NCI-H2107 treated with DMSO at 0.1 percent for 48 hours (cell line): ENCODE data around the gene PAX5.
A peak's percentile ranks its signal among the peaks of the same experiment; 100 is the strongest.

Experiments
- DNase-seq: peaks from one replicate; lab custom pipeline; 2025; ENCODE audit not compliant: unreplicated experiment; lab: John Stamatoyannopoulos, UW

Gene PAX5

DNA sequence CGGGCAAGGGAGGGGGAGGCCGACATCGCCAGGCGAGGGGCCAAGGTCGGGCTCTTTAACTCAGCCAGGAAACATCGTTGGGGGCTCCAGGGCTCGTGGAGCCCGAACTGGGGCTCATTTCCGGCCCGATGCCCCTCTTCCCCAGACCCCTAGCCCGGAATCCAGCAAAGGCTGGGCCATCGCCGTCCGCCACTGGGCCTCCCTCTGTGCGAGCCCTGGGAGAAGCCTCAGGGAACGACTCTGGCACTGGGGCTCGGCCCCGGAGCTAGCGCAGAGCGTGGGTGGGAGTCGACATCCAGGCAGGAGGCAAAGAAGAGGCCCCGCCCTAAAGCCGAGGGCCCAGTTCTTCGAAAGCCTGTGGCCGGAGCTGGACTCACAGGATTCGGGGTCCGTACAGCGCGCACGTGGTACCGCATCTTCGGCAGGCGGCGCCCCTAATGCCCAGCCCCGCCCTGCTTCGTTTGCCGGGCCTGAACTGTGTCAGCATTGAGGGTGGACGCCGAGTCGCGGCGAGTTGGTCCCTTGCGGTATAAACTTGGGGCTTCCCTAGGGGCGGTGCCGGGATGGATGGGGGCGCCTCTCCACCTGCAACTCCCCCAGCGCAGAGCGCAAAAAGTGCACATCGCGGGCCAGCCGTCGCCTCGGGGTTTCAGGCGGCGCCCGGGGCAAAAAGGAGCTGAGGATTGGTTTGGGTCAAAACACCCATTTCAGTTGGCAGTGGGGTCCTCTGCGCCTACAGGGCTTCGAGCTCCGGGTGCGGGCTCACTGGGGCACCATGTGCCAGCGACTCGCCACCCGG lies 3.6 kb upstream of the PAX5 start:
- DNase-seq, result no peak

- peak; percentile 68 for DNase-seq
Observed at GRCh38 chr9:37036776-37037502, 2.9 kb upstream of the PAX5 start.

DNA sequence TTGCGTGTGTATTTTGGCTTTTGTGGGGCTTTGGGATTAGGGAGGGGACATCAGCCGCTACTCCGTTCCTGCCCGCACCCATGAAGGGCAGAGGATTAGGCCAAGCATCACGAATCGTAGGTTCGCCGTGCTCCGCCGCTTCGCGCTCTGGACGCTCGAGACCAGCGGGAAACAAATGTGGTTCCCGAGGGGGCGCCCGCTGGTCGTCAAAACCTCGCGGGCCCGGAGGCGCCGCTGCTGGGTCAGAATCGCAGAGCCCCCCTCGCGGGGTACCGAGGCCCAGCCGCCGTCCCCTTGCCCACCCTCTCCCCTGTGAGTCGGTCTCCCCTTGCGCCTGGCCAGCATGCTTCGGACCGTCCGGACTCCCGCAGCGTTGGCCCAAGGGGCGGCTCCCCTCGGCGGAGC lies 2.3 kb upstream of the PAX5 start:
- no peak for DNase-seq

- no peak for DNase-seq
Observed at GRCh38 chr9:37035648-37036370, 1.7 kb upstream of the PAX5 start.

DNA sequence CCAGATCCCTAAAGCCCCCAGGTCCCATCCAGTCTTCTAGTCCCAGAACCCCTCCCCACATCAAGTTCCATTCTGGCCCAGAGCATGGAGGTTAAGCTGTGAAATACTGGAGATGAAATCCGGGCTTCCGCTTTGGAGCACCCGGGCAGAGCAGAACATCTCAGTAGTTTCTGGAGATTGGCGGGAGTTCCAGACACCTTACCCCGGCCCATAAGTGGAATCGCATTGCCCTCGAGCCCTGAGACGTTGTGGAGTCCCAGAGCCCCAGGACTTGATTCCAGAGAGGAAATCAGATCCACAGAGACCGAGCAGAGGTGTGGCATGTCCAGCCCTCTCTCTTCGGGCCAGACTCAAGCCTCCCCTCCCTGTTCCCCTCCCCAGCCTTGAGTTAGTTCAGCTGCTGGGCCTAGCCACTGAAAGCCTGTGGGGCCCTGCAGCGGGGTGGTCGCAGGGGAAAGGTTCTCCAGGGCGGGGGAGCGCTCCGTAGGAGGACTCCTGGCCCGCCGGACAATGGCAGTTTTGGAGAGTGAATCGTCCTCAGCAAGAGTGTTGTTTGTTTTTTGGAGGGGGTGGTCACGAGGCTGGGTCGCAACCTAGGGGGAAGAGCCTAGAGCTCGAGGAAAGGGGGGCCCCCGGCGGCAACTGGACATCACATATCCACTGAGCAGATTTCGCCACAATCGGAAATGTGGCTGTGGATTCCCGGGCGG lies 1.0 kb upstream of the PAX5 start:
- DNase-seq, result peak; percentile 52

DNA sequence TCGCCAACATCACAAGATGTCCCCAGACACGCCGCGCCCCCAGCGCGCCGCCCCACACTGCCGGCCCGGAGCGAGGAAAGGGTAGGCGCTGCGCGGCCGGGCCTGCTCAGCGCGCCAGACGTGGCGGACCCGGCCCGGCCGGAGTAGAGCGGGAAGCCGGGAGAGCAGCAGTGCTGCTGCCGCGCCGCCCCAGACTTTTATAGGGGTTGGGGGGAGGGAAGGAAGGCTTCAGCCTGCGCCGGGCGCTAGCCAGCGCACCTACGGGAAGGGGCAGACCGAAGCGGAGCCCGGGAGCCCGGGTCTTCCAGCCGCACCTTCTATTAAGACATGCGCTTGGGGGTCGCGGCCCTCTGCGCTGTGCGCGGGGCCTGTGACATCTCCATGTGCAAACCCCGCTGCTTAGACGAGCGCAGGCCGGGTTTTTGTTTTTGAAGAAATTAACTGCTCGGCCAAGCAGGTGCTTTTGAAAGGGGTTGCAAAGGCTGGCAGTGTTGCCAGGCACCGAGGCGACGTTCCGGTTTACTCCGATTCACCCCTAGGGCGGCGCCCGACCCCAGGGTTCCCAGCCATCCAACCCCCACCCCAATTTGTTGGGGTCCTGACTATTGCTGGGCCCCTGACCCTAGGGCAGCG lies 353 bp upstream of the PAX5 start:
- DNase-seq, result peak; percentile 35

GRCh38 chr9:37033141-37033540 lies 927 bp downstream of the PAX5 start:
- DNase-seq, result no peak

GRCh38 chr9:37032713-37033112 lies 1.4 kb downstream of the PAX5 start:
- no peak for DNase-seq

DNA sequence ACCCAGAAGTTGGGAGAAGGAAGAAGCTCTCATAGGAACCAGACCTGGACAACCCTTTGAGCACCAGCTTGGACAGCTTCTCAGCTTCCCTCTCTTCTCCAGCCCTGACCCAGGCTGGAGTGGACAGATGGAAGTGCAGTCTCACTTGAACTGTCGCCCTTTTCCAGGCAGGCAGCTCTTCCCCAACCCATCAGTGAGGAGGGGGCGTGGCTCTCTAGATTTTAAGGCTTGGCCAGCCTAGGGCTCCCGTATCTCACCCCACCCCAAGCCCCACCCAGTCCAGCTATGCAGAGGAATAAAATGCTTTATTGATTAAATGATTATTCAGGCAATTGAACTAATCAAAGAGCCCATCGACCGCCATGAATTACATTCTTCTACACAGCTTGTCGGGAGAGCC lies 2.2 kb downstream of the PAX5 start:
- DNase-seq, result no peak

- no peak for DNase-seq
Observed at GRCh38 chr9:37031081-37031480, 3.0 kb downstream of the PAX5 start.

GRCh38 chr9:37030611-37030939 lies 3.5 kb downstream of the PAX5 start:
- DNase-seq, result no peak

DNA sequence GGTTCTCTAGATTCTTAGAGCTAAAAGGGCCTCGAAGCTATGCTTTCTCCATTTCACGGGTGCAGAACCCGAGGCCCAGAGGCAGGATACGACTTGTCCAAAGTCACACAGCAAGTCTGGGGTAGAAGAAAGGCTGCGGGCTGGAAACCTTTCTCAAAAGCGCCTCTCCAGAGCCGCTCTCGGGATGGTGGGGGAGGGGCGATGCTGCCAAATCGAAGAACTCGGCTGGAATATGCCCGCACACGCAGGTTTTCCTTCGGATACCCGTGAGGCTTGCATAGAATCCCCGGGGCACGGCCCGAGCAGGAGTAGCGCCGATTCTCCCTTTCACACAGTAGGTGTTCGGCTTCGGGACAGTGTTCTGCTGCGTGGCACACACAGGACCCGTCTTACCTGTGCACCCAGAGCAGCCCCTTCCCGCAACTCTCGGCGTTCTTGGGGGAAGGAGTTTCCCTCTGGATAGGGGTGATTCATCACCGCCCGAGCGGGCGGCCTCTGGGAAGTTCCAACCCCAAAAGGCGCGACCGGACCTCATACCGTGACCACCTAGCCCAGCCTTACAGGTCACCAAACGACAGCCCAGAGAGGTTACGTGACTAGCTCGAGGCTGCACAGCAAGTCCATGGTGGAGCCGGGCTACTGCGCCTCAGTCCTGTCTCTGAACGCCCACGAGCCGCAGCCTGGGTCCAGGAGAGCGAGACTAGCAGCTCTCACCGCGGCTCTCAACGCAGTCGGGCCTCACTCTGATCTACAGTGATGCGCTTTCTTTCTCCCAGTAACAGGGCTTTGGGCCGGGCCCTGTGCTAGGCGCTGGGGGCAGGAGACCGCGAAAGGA lies 4.1 kb downstream of the PAX5 start:
- no peak for DNase-seq

- DNase-seq, result no peak
Observed at GRCh38 chr9:37029304-37029775, 4.7 kb downstream of the PAX5 start.

GRCh38 chr9:37028420-37029031 lies 5.5 kb downstream of the PAX5 start:
- no peak for DNase-seq

DNA sequence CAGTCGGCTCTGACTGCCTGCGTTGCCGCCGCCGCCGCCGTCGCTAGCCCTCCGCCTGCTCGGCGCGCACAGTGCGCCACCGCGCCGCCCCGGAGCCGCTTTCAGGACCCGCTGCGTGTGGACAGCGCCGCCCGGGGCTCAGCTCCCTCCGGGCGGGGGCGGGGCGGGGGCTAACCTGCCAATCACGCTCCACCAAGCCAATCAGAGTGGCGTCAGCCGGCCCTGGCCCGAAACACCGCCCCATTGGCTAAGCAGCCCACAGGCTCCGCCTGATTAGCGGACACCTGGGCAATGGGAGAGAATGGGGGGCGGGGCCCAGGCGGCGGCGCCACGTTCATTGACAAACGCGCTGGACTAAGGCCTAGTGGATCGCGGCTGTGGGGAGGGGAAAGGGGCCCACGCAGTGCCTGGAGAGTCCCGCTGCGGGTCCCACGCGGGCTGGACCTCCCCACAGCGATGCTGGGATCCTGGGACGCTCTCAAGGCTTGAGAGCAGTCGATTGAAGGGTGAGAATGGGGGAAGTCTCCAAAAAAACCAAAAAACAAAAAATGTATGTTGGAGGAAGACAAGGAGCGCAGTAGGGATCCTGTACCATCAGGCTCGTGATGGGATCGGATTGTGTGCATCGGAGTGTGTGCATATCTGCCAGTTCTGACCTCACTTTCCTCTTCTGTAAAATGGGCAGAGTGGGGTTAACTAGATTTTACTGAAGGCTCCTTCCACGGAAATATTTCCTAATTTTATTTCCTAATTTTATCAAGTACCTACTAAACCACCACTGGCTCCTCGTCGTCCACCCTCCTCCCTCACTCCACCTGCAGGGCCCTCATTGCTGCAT lies 6.3 kb downstream of the PAX5 start:
- DNase-seq, result peak; percentile 95

DNA sequence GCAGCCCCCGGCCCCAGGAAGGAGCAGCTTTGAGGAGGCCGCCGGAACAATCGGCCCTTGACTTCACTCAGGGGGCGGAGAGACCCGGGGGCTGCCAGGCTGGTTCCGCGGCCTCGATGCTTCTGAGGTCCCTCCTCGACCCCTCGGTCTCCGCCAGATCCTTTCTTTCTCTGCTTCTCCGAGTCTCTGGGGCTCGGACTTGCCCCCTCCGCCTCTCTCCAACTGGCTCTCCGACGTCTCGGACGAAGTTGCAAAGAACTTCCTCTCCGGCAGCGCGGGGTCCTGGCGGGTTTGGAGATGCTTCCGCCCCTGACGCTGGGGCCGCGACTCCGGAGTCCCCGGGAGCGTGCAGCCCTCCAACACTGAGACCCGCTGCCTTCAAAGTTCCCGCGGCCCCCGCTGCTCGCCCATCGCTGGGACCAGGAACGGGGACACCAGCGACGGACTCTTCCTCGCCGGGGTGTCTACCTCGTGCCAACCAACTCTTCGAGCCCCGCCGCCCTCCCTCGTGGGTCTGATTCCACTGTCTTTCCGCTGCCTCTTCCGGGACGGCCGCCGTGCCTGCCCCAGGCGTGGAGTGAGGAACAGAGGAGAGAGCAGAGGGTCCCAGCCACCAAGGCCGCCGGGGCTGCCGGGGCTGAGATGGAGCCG lies 7.0 kb downstream of the PAX5 start:
- DNase-seq, result no peak

GRCh38 chr9:37026113-37026930 lies 7.7 kb downstream of the PAX5 start:
- DNase-seq, result peak; percentile 36
